H9 (cell line): Measurements from ENCODE around the gene ARHGAP10. TPM values are rescaled to one million over a fixed set of nuclear protein-coding genes. Genes with fewer than 3 reads are reported as not detected.
A peak's percentile ranks its signal among the peaks of the same experiment; 100 is the strongest.

ENCODE experiments used
- DNase-seq: peaks from one replicate; pipeline ENCODE4 v3.0.0-alpha.2; 2017
- H2AFZ ChIP-seq: one replicate; pipeline ENCODE4 v1.6.1; 2013; ENCODE audit warnings: mild to moderate bottlenecking, low read length, control low read depth, moderate library complexity
- H2AK5ac ChIP-seq: 2 replicates; pipeline ENCODE4 v1.6.1; 2013; ENCODE audit warnings: low read length, control low read depth, mixed read lengths; ENCODE audit not compliant: insufficient read length
- H2BK120ac ChIP-seq: one replicate; pipeline ENCODE4 v1.6.1; 2013; ENCODE audit warnings: low read depth, mild to moderate bottlenecking, low read length, control low read depth, inconsistent platforms; ENCODE audit not compliant: poor library complexity, severe bottlenecking
- H2BK12ac ChIP-seq: 2 replicates; pipeline ENCODE4 v1.6.1; 2013; ENCODE audit warnings: low read length, control low read depth, mixed read lengths, low read depth; ENCODE audit not compliant: insufficient read length
- H2BK15ac ChIP-seq: 2 replicates; pipeline ENCODE4 v1.6.1; 2013; ENCODE audit warnings: low read depth, low read length, control low read depth
- H2BK20ac ChIP-seq: one replicate; pipeline ENCODE4 v1.6.1; 2013; ENCODE audit warnings: low read depth, mild to moderate bottlenecking, low read length, control low read depth, inconsistent platforms; ENCODE audit not compliant: poor library complexity, severe bottlenecking
- H2BK5ac ChIP-seq: 2 replicates; pipeline ENCODE4 v1.6.1; 2013; ENCODE audit warnings: low read length, control low read depth, mixed read lengths; ENCODE audit not compliant: insufficient read length
- H3K14ac ChIP-seq: 2 replicates; pipeline ENCODE4 v1.6.1; 2013; ENCODE audit warnings: low read length, control low read depth; ENCODE audit not compliant: insufficient read depth
- H3K18ac ChIP-seq: 2 replicates; pipeline ENCODE4 v1.6.1; 2013; ENCODE audit warnings: low read depth, mild to moderate bottlenecking, mixed read lengths, low read length, control low read depth; ENCODE audit not compliant: insufficient read length
- H3K23ac ChIP-seq: 2 replicates; pipeline ENCODE4 v1.6.1; 2013; ENCODE audit warnings: low read length, control low read depth, mixed read lengths, low read depth; ENCODE audit not compliant: insufficient read length
- H3K23me2 ChIP-seq: 2 replicates; pipeline ENCODE4 v1.6.1; 2013; ENCODE audit warnings: low read depth, mild to moderate bottlenecking, mixed read lengths, low read length, control low read depth; ENCODE audit not compliant: insufficient read length, poor library complexity, severe bottlenecking
- H3K27ac ChIP-seq: 2 replicates; pipeline ENCODE4 v1.5.1; 2013; ENCODE audit warnings: low read length, control low read depth, mixed read lengths, low read depth; ENCODE audit not compliant: insufficient read length
- H3K27me3 ChIP-seq: 2 replicates; pipeline ENCODE4 v1.6.1; 2013; ENCODE audit warnings: low read length, control low read depth, inconsistent platforms; ENCODE audit not compliant: insufficient read depth
- H3K4ac ChIP-seq: 2 replicates; pipeline ENCODE4 v1.6.1; 2013; ENCODE audit warnings: low read depth, mild to moderate bottlenecking, control low read depth, inconsistent platforms, low read length, moderate library complexity
- H3K4me1 ChIP-seq: 2 replicates; pipeline ENCODE4 v1.6.1; 2013; ENCODE audit warnings: low read length, control low read depth, inconsistent platforms; ENCODE audit not compliant: insufficient read depth
- H3K4me2 ChIP-seq: 2 replicates; pipeline ENCODE4 v1.6.1; 2013; ENCODE audit warnings: low read length, control low read depth, mixed read lengths; ENCODE audit not compliant: insufficient read length, insufficient read depth
- H3K56ac ChIP-seq: 2 replicates; pipeline ENCODE4 v1.6.1; 2013; ENCODE audit warnings: low read depth, mild to moderate bottlenecking, mixed read lengths, low read length, control low read depth; ENCODE audit not compliant: insufficient read length
- H3K79me1 ChIP-seq: 2 replicates; pipeline ENCODE4 v1.6.1; 2013; ENCODE audit warnings: low read depth, mild to moderate bottlenecking, moderate library complexity, low read length, control low read depth, inconsistent platforms; ENCODE audit not compliant: insufficient read depth, poor library complexity, severe bottlenecking
- H3K79me2 ChIP-seq: 2 replicates; pipeline ENCODE4 v1.6.1; 2013; ENCODE audit warnings: low read length, control low read depth, inconsistent platforms; ENCODE audit not compliant: insufficient read depth
- H3K9ac ChIP-seq: 2 replicates; pipeline ENCODE4 v1.6.1; 2013; ENCODE audit warnings: low read length, control low read depth, mixed read lengths; ENCODE audit not compliant: insufficient read length; ENCODE audit errors: extremely low read depth
- H3K9me3 ChIP-seq: one replicate; pipeline ENCODE4 v1.6.1; 2013; ENCODE audit warnings: low read depth, low read length, inconsistent platforms; ENCODE audit not compliant: control insufficient read depth
- H3T11ph ChIP-seq: one replicate; pipeline ENCODE4 v1.6.1; 2013; ENCODE audit warnings: mild to moderate bottlenecking, low read length, control low read depth, inconsistent platforms
- H4K20me1 ChIP-seq: one replicate; pipeline ENCODE4 v1.6.1; 2013; ENCODE audit not compliant: control insufficient read depth, insufficient read length, insufficient read depth
- H4K5ac ChIP-seq: 2 replicates; pipeline ENCODE4 v1.6.1; 2013; ENCODE audit warnings: low read depth, mild to moderate bottlenecking, mixed read lengths, low read length, control low read depth; ENCODE audit not compliant: insufficient read length
- H4K8ac ChIP-seq: replicated peaks from 2 replicates; pipeline ENCODE4 v1.6.1; 2013; ENCODE audit warnings: low read length, control low read depth, mixed read lengths, low read depth; ENCODE audit not compliant: insufficient read length
- H4K91ac ChIP-seq: 2 replicates; pipeline ENCODE4 v1.6.1; 2013; ENCODE audit warnings: low read depth, mild to moderate bottlenecking, moderate library complexity, mixed read lengths, low read length, control low read depth; ENCODE audit not compliant: insufficient read length
- H3K27ac Mint-ChIP-seq, 3 experiments: 2 replicates in 2 of 3; 3 replicates in 1 of 3; pipeline ENCODE4 v1.8.0; 2020 to 2021; ENCODE audit warnings: mixed read lengths in 3 of 3, mild to moderate bottlenecking in 1 of 3, moderate library complexity in 1 of 3
- H3K27me3 Mint-ChIP-seq: 2 replicates; pipeline ENCODE4 v1.8.0; 2021; ENCODE audit warnings: low read depth, mild to moderate bottlenecking, moderate library complexity, mixed read lengths
- H3K36me3 Mint-ChIP-seq, 3 experiments: 2 replicates in 2 of 3; 3 replicates in 1 of 3; pipeline ENCODE4 v1.8.0; 2020 to 2021; ENCODE audit warnings: low read depth in 3 of 3, mixed read lengths in 3 of 3; ENCODE audit not compliant: insufficient read depth in 1 of 3
- H3K4me1 Mint-ChIP-seq, 2 experiments: 2 replicates each; pipeline ENCODE4 v1.8.0; 2020; ENCODE audit warnings: mixed read lengths in 2 of 2
- H3K4me3 Mint-ChIP-seq, 2 experiments: 2 replicates in 1 of 2; 3 replicates in 1 of 2; pipeline ENCODE4 v1.8.0; 2020 to 2021; ENCODE audit warnings: mild to moderate bottlenecking in 2 of 2, mixed read lengths in 2 of 2, moderate library complexity in 1 of 2
- H3K9me3 Mint-ChIP-seq, 2 experiments: 2 replicates in 1 of 2; 3 replicates in 1 of 2; pipeline ENCODE4 v1.8.0; 2020; ENCODE audit warnings: mild to moderate bottlenecking in 2 of 2, mixed read lengths in 2 of 2, moderate library complexity in 1 of 2
- WGBS: extraction: QIAGEN DNeasy Blood & Tissue Kit; methylation state at CpG from one replicate; pipeline ENCODE4 v1.1.7; 2013; ENCODE audit warnings: missing lambda C conversion rate, low lambda C conversion rate, mixed read lengths; ENCODE audit not compliant: insufficient read length; ENCODE audit errors: extremely low coverage; 5-methylcytosine and 5-hydroxymethylcytosine counted together
- total RNA-seq: library from RNA; stranded (reverse); gene quantifications from 2 replicates; pipeline ENCODE4 v1.2.1, GENCODE V29; 2021
- TF ChIP-seq, protein P1 (sequence below): fragments of 200-600 bp; sonication (generic); conservative IDR thresholded peaks from 3 replicates; pipeline ENCODE4 v1.8.0; 2021; ENCODE audit warnings: antibody characterized with exemption, mild to moderate bottlenecking

The ARHGAP10 gene
- total RNA-seq, 1 experiment from 2014 or later, result 7.8 TPM

DNA sequence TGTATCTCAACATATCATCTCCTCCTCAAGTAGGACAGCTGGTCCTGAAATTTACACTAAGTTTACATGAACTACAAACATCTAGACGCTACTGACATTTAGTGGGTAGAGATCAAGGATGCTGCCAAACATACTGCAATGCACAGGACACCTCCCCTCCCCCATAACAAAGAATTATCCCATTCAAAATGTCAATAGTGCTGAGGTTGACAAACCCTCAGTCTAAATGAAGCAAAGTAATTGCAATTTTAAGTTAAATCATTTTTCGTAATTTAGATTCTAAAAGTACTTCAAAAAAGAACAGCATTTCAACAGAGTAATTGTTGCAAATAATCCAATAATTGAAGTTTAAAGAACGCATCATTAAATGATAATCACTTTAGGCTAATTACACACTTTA is 49.1 kb upstream of the ARHGAP10 start:
- H3K27me3 ChIP-seq, result no peaks in the 10 kb centered on the region
- H3K23ac ChIP-seq, result no peak overlapping the region
- H2BK15ac ChIP-seq, result no peak overlapping the region
- Mint-ChIP-seq H3K27ac (no peak overlapping the region), H3K4me3 (peak overlapping the region; percentile 83 to 87), H3K27me3 (peaks cover 9% of the 10 kb centered on the region), H3K9me3 (peaks cover 0 to 4% of the 10 kb centered on the region in 2 experiments; a peak in 2 of 5 replicates), H3K4me1 (peaks cover 19 to 21% of the 10 kb centered on the region in 2 experiments), H3K36me3 (peaks cover 3 to 15% (median 8%) of the 10 kb centered on the region in 3 experiments; a peak in 6 of 7 replicates)
- no peak overlapping the region for H3T11ph ChIP-seq
- peaks cover 5% of the 10 kb centered on the region for H3K79me1 ChIP-seq
- WGBS, result no CpG with 5 or more reads among the region's 3 CpGs
- H3K9ac ChIP-seq, result no peak overlapping the region
- no peak overlapping the region for H2BK12ac ChIP-seq
- H3K4me1 ChIP-seq, result no peaks in the 10 kb centered on the region
- no peak overlapping the region for H4K5ac ChIP-seq
- no peak overlapping the region for H4K8ac ChIP-seq
- no peak overlapping the region for H2BK20ac ChIP-seq
- H2AK5ac ChIP-seq, result no peak overlapping the region
- H3K23me2 ChIP-seq, result peaks cover 8% of the 10 kb centered on the region
- H3K4ac ChIP-seq, result no peak overlapping the region
- no peak overlapping the region for H2AFZ ChIP-seq
- DNase-seq, result no peak
- no peak overlapping the region for H3K18ac ChIP-seq
- H3K14ac ChIP-seq, result no peak overlapping the region
- H2BK5ac ChIP-seq, result no peak overlapping the region
- H3K79me2 ChIP-seq, result peaks cover 3% of the 10 kb centered on the region; the same call in 1 of the 2 replicates
- H2BK120ac ChIP-seq, result no peak overlapping the region
- peak overlapping the region; percentile 64 for H3K4me2 ChIP-seq
- H4K91ac ChIP-seq, result no peak overlapping the region
- H4K20me1 ChIP-seq, result no peaks in the 10 kb centered on the region
- H3K9me3 ChIP-seq, result no peaks in the 10 kb centered on the region
- TF ChIP-seq, protein P1, sequence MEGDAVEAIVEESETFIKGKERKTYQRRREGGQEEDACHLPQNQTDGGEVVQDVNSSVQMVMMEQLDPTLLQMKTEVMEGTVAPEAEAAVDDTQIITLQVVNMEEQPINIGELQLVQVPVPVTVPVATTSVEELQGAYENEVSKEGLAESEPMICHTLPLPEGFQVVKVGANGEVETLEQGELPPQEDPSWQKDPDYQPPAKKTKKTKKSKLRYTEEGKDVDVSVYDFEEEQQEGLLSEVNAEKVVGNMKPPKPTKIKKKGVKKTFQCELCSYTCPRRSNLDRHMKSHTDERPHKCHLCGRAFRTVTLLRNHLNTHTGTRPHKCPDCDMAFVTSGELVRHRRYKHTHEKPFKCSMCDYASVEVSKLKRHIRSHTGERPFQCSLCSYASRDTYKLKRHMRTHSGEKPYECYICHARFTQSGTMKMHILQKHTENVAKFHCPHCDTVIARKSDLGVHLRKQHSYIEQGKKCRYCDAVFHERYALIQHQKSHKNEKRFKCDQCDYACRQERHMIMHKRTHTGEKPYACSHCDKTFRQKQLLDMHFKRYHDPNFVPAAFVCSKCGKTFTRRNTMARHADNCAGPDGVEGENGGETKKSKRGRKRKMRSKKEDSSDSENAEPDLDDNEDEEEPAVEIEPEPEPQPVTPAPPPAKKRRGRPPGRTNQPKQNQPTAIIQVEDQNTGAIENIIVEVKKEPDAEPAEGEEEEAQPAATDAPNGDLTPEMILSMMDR, result no peak
- no peak overlapping the region for H3K56ac ChIP-seq
- no peak overlapping the region for H3K27ac ChIP-seq
